GM18526 (cell line): ENCODE measurements around the gene HNRNPR.

Source experiments
- POLR2A ChIP-seq: IDR thresholded peaks from 3 replicates; pipeline ENCODE4 v1.6.1; 2011; ENCODE audit not compliant: insufficient read length; ENCODE audit errors: extremely low read depth

HNRNPR gene

GRCh38 chr1:23344111-23344986 lies at the start of gene HNRNPR:
TSS of gene HNRNPR (minus strand) at chr1:23344284. CDS start at chr1:23341008, 3,276 bp downstream.
- TF ChIP-seq POLR2A, result peak; percentile 82

- TF ChIP-seq POLR2A, result no peak
Measured at GRCh38 chr1:23393706-23394105, 49.6 kb upstream of the HNRNPR start.

GRCh38 chr1:23392125-23392855 lies 48.2 kb upstream of the HNRNPR start:
- TF ChIP-seq POLR2A, result no peak

GRCh38 chr1:23389837-23390321 lies 45.8 kb upstream of the HNRNPR start:
- TF ChIP-seq POLR2A, result no peak

- no peak for TF ChIP-seq POLR2A
Measured at GRCh38 chr1:23387494-23387893, 43.4 kb upstream of the HNRNPR start.

- TF ChIP-seq POLR2A, result no peak
Measured at GRCh38 chr1:23385119-23385621, 41.1 kb upstream of the HNRNPR start.

- no peak for TF ChIP-seq POLR2A
Measured at GRCh38 chr1:23384312-23385058, 40.4 kb upstream of the HNRNPR start.

- TF ChIP-seq POLR2A, result no peak
Measured at GRCh38 chr1:23383577-23384311, 39.7 kb upstream of the HNRNPR start.

- no peak for TF ChIP-seq POLR2A
Measured at GRCh38 chr1:23381233-23381885, 37.3 kb upstream of the HNRNPR start.

GRCh38 chr1:23380719-23381118 lies 36.6 kb upstream of the HNRNPR start:
- TF ChIP-seq POLR2A, result no peak

GRCh38 chr1:23376890-23377811 lies 33.1 kb upstream of the HNRNPR start:
- TF ChIP-seq POLR2A, result no peak

GRCh38 chr1:23371987-23372880 lies 28.1 kb upstream of the HNRNPR start:
- no peak for TF ChIP-seq POLR2A
